Endodermal cell (in vitro differentiated cells): ENCODE measurements around the gene ING2. TPM values are rescaled to one million over a fixed set of nuclear protein-coding genes. Genes with fewer than 3 reads are reported as not detected.
"Not testable (repeated sequence)": the region's sequence is repeated elsewhere in the genome, so short reads cannot be mapped to it uniquely, and the experiment has no call there.

Experiments
- DNase-seq: peaks from one replicate; pipeline ENCODE4 v3.0.0-alpha.2; 2017
- H3K27ac ChIP-seq: 2 replicates; pipeline ENCODE4 v1.5.1; 2013; ENCODE audit warnings: mild to moderate bottlenecking, low read depth, low read length, moderate library complexity
- H3K27me3 ChIP-seq: 2 replicates; pipeline ENCODE4 v1.6.1; 2013; ENCODE audit warnings: mild to moderate bottlenecking, low read length, moderate library complexity; ENCODE audit not compliant: insufficient read depth, control insufficient read depth, poor library complexity, severe bottlenecking
- H3K36me3 ChIP-seq: 2 replicates; pipeline ENCODE4 v1.7.0; 2013; ENCODE audit warnings: mild to moderate bottlenecking, low read length, moderate library complexity; ENCODE audit not compliant: control insufficient read depth, insufficient read depth
- H3K4me1 ChIP-seq: one replicate; pipeline ENCODE4 v1.7.0; 2013; ENCODE audit warnings: low read length; ENCODE audit not compliant: control insufficient read depth, insufficient read depth
- H3K4me3 ChIP-seq: 2 replicates; pipeline ENCODE4 v1.5.1; 2013; ENCODE audit warnings: mild to moderate bottlenecking, low read length, moderate library complexity
- H3K9ac ChIP-seq: 2 replicates; pipeline ENCODE4 v1.6.1; 2013; ENCODE audit warnings: mild to moderate bottlenecking, low read length, moderate library complexity; ENCODE audit not compliant: poor library complexity, severe bottlenecking; ENCODE audit errors: extremely low read depth
- H3K9me3 ChIP-seq: 2 replicates; pipeline ENCODE4 v1.6.1; 2013; ENCODE audit warnings: mild to moderate bottlenecking, low read length, moderate library complexity; ENCODE audit not compliant: control insufficient read depth
- H3K27ac Mint-ChIP-seq: 2 replicates; pipeline ENCODE4 v1.8.0; 2020; ENCODE audit warnings: mixed read lengths
- H3K27me3 Mint-ChIP-seq: 2 replicates; pipeline ENCODE4 v1.8.0; 2021; ENCODE audit warnings: mild to moderate bottlenecking, mixed read lengths; ENCODE audit not compliant: insufficient read depth
- H3K36me3 Mint-ChIP-seq: 2 replicates; pipeline ENCODE4 v1.8.0; 2020; ENCODE audit warnings: low read depth, mixed read lengths
- H3K4me1 Mint-ChIP-seq: 2 replicates; pipeline ENCODE4 v1.8.0; 2020; ENCODE audit warnings: mixed read lengths
- H3K4me3 Mint-ChIP-seq: 2 replicates; pipeline ENCODE4 v1.8.0; 2020; ENCODE audit warnings: mild to moderate bottlenecking, moderate library complexity, mixed read lengths
- H3K9me3 Mint-ChIP-seq: 2 replicates; pipeline ENCODE4 v1.8.0; 2020; ENCODE audit warnings: mild to moderate bottlenecking, mixed read lengths
- CTCF ChIP-seq: fragments of 200-600 bp; sonication (generic); conservative IDR thresholded peaks from 2 replicates; pipeline ENCODE4 v1.5.0; 2021; ENCODE audit warnings: antibody characterized with exemption, mild to moderate bottlenecking
- WGBS, 2 experiments: methylation state at CpG; one replicate each; pipeline versions ENCODE4 v1.1.5 to v1.1.7; 2013; ENCODE audit warnings: missing lambda C conversion rate in 2 of 2, mixed read lengths in 1 of 2; ENCODE audit not compliant: insufficient coverage in 1 of 2, insufficient read length in 1 of 2; 5-methylcytosine and 5-hydroxymethylcytosine counted together
- total RNA-seq, 2 donors: library from RNA; stranded (reverse); fragmentation: NEBNext Ultra II Directional in 1 of 2; extraction: Animal tissue kit (Norgen Biotek cat#: 25700) in 1 of 2; gene quantifications; 2 replicates in 1 of 2; 3 replicates in 1 of 2; pipeline ENCODE4 v1.2.1, GENCODE V29; 2021

The ING2 gene
- total RNA-seq, 2 donors from 2014 or later, result 16.9 to 19.8 TPM

DNA sequence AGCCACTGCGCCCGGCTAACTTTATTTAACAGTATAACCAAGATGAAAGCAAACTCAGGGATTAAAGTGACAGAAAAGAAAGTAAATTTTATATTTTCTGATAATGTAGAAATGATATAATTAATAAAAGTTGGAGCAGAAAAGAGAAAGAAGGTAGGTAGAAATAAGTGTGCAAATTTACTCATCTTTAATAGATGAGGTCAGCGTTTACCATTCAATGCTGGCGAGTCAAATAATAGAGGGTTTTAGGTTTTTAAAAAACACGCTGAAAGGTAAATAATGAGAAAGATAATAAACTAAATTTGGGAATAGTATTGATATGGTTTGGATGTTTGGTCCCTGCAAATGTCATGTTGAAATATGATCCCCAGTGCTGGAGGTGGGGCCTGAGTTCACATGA lies 46.9 kb upstream of the ING2 start:
- Mint-ChIP-seq H3K4me1 (no peaks in the 10 kb centered on the region), H3K27me3 (no peaks in the 10 kb centered on the region), H3K36me3 (peaks cover 15% of the 10 kb centered on the region), H3K4me3 (no peak overlapping the region), H3K9me3 (no peaks in the 10 kb centered on the region), H3K27ac (no peak overlapping the region)
- TF ChIP-seq CTCF, result no peak
- H3K27ac ChIP-seq, result no peak overlapping the region
- no peaks in the 10 kb centered on the region for H3K9me3 ChIP-seq
- no peak for DNase-seq
- 67 to 74% methylated on average over 3 to 5 of the region's 5 CpGs for WGBS, 2 experiments
- no peak overlapping the region for H3K4me3 ChIP-seq
- H3K9ac ChIP-seq, result no peak overlapping the region
- no peaks in the 10 kb centered on the region for H3K27me3 ChIP-seq
- H3K4me1 ChIP-seq, result no peaks in the 10 kb centered on the region
- peaks cover 4% of the 10 kb centered on the region for H3K36me3 ChIP-seq

DNA sequence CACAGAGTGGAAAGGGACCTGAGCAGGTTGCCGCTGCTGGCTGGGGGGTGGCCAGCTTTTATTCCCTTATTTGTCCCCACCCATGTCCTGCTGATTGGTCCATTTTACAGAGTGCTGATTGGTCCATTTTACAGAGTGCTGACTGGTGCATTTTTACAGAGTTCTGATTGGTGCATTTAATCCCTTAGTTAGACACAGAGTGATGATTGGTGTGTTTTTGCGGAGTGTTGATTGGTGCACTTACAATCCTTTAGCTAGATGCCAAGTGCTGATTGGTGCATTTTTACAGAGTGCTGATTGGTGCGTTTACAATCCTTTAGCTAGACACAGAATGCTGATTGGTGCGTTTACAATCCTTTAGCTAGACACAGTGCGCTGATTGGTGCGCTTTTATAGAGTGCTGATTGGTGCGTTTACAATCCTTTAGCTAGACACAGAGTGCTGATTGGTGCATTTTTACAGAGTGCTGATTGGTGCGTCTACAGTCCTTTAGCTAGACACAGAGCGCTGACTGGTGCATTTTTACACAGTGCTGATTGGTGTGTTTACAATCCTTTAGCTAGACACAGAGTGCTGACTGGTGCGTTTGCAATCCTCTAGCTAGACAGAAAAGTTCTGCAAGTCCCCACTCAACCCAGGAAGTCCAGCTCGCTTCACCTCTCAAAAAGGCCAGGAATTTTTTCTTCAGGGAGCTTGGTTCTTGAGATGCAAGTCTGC lies 40.8 kb upstream of the ING2 start:
- H3K9ac ChIP-seq, H3K27me3 Mint-ChIP-seq, H3K36me3 ChIP-seq, H3K27ac ChIP-seq, H3K4me3 ChIP-seq, H3K4me1 ChIP-seq, DNase-seq, H3K27ac Mint-ChIP-seq, H3K4me3 Mint-ChIP-seq, H3K27me3 ChIP-seq: not testable (repeated sequence)
- peaks cover 16% of the 10 kb centered on the region for H3K9me3 ChIP-seq
- WGBS, 2 experiments, result 76 to 84% methylated on average over 9 to 11 of the region's 11 CpGs
- peaks cover 12% of the 10 kb centered on the region for H3K4me1 Mint-ChIP-seq
- H3K36me3 Mint-ChIP-seq, result peaks cover 29% of the 10 kb centered on the region
- peaks cover 31% of the 10 kb centered on the region for H3K9me3 Mint-ChIP-seq

DNA sequence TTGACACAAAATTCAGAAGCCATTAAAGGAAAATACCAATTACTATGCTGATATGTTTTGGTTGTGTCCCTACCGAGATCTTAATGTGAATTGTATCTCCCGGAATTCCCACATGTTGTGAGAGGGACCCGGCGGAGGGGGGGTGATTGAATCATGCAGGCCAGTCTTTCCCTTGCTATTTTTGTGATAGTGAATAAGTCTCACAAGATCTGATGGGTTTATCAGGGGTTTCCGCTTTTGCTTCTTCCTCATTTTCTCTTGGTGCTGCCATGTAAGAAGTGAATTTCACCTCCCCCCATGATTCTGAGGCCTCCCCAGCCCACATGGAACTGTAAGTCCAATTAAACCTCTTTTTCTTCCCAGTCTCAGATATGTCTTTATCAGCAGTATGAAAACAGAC lies 39.0 kb upstream of the ING2 start:
- H3K36me3 ChIP-seq, H3K4me3 Mint-ChIP-seq, H3K4me1 ChIP-seq, H3K9ac ChIP-seq, H3K4me3 ChIP-seq, H3K27me3 ChIP-seq, H3K27me3 Mint-ChIP-seq, H3K27ac ChIP-seq: not testable (repeated sequence)
- Mint-ChIP-seq H3K27ac (peak overlapping the region; percentile 35), H3K4me1 (peaks cover 12% of the 10 kb centered on the region), H3K9me3 (peaks cover 34% of the 10 kb centered on the region), H3K36me3 (peaks cover 29% of the 10 kb centered on the region)
- 45% methylated on average over 5 of the region's 5 CpGs; no CpG with 5 or more reads in 1 of the 2 experiments for WGBS, 2 experiments
- peak; percentile 56 for DNase-seq
- H3K9me3 ChIP-seq, result peaks cover 16% of the 10 kb centered on the region

- no peaks in the 10 kb centered on the region for H3K27me3 ChIP-seq
- peaks cover 29% of the 10 kb centered on the region for H3K36me3 Mint-ChIP-seq
- no peak overlapping the region for H3K9ac ChIP-seq
- TF ChIP-seq CTCF, result no peak
- H3K27ac Mint-ChIP-seq, result no peak overlapping the region
- peaks cover 16% of the 10 kb centered on the region for H3K9me3 ChIP-seq
- WGBS, 2 experiments, result 94 to 100% methylated on average over 3 of the region's 3 CpGs
- no peaks in the 10 kb centered on the region for H3K4me1 ChIP-seq
- H3K36me3 ChIP-seq, result no peaks in the 10 kb centered on the region
- DNase-seq, result no peak
- no peak overlapping the region for H3K4me3 ChIP-seq
- H3K4me3 Mint-ChIP-seq, result no peak overlapping the region
- H3K9me3 Mint-ChIP-seq, result peaks cover 34% of the 10 kb centered on the region
- no peaks in the 10 kb centered on the region for H3K27me3 Mint-ChIP-seq
- H3K27ac ChIP-seq, result no peak overlapping the region
- peaks cover 12% of the 10 kb centered on the region for H3K4me1 Mint-ChIP-seq
These were observed 37.6 kb upstream of the ING2 start for GRCh38 chr4:183467246-183467645.
